Immature natural killer cell (primary cell): Measurements from ENCODE around the gene PGA5. TPM values are rescaled to one million over a fixed set of nuclear protein-coding genes. Genes with fewer than 3 reads are reported as not detected.
"Not testable (repeated sequence)": the region's sequence is repeated elsewhere in the genome, so short reads cannot be mapped to it uniquely, and the experiment has no call there.

Experiments used
- DNase-seq, 3 donors: peaks; one replicate each; pipeline ENCODE4 v3.0.0; 2022; ENCODE audit warnings: mixed read lengths in 1 of 3
- H3K27ac Mint-ChIP-seq, 6 donors: one replicate each; pipeline ENCODE4 v1.8.0; 2020; ENCODE audit warnings: mixed read lengths in 6 of 6, mild to moderate bottlenecking in 5 of 6, inconsistent platforms in 4 of 6, moderate library complexity in 3 of 6
- H3K27me3 Mint-ChIP-seq, 3 donors: one replicate each; pipeline ENCODE4 v1.8.0; 2020 to 2021; ENCODE audit warnings: low read depth in 3 of 3, mild to moderate bottlenecking in 3 of 3, mixed read lengths in 3 of 3, moderate library complexity in 3 of 3, inconsistent platforms in 1 of 3
- H3K36me3 Mint-ChIP-seq, 3 donors: one replicate each; pipeline ENCODE4 v1.8.0; 2020; ENCODE audit warnings: mixed read lengths in 3 of 3, inconsistent platforms in 2 of 3, mild to moderate bottlenecking in 2 of 3
- H3K4me1 Mint-ChIP-seq, 2 donors: one replicate each; pipeline ENCODE4 v1.8.0; 2020; ENCODE audit warnings: inconsistent platforms in 2 of 2, mild to moderate bottlenecking in 2 of 2, mixed read lengths in 2 of 2, moderate library complexity in 1 of 2
- H3K4me3 Mint-ChIP-seq, 5 donors: one replicate each; pipeline ENCODE4 v1.8.0; 2020; ENCODE audit warnings: mild to moderate bottlenecking in 5 of 5, mixed read lengths in 5 of 5, inconsistent platforms in 3 of 5, moderate library complexity in 3 of 5
- H3K9me3 Mint-ChIP-seq, 6 donors: one replicate each; pipeline ENCODE4 v1.8.0; 2020; ENCODE audit warnings: mild to moderate bottlenecking in 6 of 6, mixed read lengths in 6 of 6, inconsistent platforms in 4 of 6, moderate library complexity in 3 of 6
- polyA plus RNA-seq, 3 donors: library from polyadenylated mRNA; unstranded; fragments of 300-500 nt; fragmentation: Illumina TruSeq; gene quantifications; one replicate each; pipeline ENCODE4 v1.2.3, GENCODE V29; 2021

Gene PGA5
- polyA plus RNA-seq, 3 donors from 2014 or later: not detected

DNA sequence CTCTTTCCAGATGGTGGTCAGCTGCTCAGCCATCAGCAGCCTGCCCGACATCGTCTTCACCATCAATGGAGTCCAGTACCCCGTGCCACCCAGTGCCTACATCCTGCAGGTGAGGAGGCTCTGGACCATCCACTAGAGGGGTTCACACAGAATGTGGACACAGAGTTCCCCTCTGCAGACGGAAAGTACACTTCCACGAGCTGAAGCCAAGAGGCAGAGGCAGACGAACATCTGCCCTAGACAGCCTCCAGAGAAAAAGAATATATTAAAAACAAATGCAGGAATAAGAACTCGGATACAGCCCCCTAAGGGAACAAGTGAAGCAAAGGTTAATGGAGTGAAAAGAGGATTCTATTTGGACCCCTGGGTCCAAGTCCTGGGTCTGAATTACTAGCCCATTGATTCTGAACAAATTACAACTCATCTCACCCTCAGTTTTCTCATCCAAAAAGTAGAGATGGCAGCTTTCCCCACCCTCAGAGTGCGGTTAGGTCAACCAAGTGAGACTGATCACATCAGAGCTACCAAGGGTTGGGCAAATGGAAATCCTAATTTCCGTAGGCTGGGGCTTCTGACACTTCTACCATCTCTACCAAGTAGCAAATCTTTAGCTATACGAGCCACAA is 29.5 kb upstream of the PGA5 start:
- not testable (repeated sequence) for H3K4me1 Mint-ChIP-seq, H3K27ac Mint-ChIP-seq, H3K4me3 Mint-ChIP-seq, H3K27me3 Mint-ChIP-seq, H3K9me3 Mint-ChIP-seq, H3K36me3 Mint-ChIP-seq, DNase-seq

DNA sequence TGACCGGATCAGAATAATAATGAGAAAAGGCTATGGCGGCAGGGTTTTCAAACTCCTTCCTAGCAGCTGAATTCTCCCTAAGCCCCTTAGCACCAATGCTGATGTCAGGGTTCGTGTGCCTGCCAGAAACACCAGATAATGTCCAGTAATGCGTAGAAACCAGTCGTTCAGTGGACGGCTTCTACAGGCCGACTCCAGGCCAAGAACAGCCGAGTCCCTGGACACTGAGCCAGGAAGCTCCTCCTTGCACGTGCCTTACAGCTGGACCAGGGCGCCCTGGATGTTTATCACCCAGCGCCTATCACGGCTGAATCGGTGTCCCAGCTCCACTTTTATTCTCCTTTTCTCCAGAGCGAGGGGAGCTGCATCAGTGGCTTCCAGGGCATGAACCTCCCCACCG is 28.8 kb upstream of the PGA5 start:
- not testable (repeated sequence) for H3K27me3 Mint-ChIP-seq, H3K4me3 Mint-ChIP-seq, H3K4me1 Mint-ChIP-seq, DNase-seq, H3K9me3 Mint-ChIP-seq, H3K27ac Mint-ChIP-seq, H3K36me3 Mint-ChIP-seq

DNA sequence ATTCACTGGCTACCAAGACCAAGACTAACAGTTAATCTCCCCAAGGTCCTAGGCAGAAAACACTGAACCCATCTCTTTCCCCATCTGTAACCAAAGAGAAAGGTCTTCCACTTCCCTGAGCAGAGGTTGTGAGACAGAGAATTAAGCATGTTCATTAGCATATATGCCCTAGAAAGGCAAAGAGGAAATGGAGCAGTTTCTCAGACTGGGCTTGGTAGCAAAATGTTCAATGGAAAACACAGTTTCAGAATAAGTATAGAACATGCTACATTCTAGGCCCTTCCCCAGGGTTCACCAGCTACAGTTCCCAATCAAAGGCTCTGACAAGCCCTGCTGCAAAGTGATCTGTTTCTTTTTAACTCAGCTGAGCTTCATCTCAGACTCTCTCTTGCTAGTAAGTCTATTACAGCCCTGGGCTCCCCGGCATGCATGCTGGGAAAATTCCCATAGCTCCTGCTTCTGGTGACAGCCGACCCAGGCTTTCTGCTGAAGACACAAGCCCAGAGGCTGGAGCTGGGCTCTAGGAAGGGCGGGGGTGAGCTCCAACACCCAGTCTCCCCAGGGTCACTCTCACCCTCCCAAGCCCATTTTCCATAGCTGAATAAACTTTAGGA is 27.2 kb upstream of the PGA5 start:
- H3K4me3 Mint-ChIP-seq, H3K27me3 Mint-ChIP-seq: not testable (repeated sequence)

DNA sequence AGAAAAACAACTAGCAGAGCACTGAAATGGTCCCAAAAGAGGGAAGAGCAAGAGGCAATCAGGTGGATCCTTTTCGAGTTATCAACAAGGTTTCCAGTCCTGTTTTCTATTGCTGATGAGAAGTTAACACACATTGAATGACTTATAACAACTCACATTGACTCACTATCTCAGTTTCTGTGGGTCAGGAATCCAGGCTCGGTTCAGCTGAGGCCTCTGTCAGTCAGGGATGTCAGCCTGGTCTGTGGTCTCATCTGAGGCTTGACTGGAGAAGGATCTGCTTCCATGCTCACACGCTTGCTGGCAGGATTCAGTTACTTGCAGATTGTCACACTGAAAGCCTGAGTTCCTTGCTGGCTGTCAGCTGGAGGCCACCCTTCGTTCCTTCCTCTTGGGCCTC is 22.7 kb upstream of the PGA5 start:
- H3K27ac Mint-ChIP-seq, DNase-seq, H3K4me1 Mint-ChIP-seq, H3K36me3 Mint-ChIP-seq, H3K9me3 Mint-ChIP-seq, H3K27me3 Mint-ChIP-seq, H3K4me3 Mint-ChIP-seq: not testable (repeated sequence)

More for the DNA sequence above, 27.2 kb upstream of the PGA5 start:
- H3K36me3 Mint-ChIP-seq, H3K27ac Mint-ChIP-seq, H3K4me1 Mint-ChIP-seq, H3K9me3 Mint-ChIP-seq, DNase-seq: not testable (repeated sequence)

DNA sequence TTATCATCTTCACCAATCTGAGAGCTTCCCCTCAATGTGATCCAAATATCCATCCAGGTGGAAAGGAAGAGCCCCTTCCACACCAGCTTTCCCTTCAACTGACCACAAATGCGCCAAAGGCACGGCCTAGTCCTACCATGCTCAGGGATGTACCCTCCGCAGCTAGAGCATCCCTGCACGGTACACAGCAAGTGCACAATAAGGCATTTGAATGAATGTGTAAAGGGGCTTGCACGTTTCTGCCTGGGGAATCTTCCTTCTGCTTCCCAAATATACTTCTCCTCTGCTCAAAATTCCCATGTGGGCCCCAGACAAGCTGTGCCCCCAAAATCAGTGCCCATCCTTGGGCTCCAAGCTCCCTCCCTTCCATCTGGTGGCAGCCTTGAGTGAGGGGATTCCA is 22.0 kb upstream of the PGA5 start:
- not testable (repeated sequence) for H3K9me3 Mint-ChIP-seq, H3K27ac Mint-ChIP-seq, H3K4me3 Mint-ChIP-seq, H3K4me1 Mint-ChIP-seq, H3K27me3 Mint-ChIP-seq, DNase-seq, H3K36me3 Mint-ChIP-seq

DNA sequence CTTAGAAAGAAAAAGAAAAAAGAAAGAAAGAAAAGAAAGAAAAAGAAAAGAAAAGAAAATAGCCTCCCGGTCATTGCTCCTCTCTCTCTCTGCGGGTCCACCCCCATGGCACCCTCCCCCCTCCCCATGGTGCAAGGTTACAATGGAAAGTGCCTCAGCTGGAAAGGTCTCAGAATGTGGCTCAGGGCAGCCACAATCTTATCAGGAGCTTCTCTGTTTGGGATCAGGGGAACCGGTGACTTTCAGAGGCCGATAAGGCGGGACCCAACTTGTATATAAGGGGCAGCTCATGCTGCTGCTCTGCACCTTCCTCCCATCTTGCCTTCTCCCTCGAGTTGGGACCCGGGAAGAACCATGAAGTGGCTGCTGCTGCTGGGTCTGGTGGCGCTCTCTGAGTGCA is 18.9 kb upstream of the PGA5 start, which contains the start of gene PGA4:
PGA4 (plus strand) TSS at position 301 of the 400 bp plus-strand sequence; CDS start at position 355, 54 bp downstream.
- not testable (repeated sequence) for H3K4me3 Mint-ChIP-seq

DNA sequence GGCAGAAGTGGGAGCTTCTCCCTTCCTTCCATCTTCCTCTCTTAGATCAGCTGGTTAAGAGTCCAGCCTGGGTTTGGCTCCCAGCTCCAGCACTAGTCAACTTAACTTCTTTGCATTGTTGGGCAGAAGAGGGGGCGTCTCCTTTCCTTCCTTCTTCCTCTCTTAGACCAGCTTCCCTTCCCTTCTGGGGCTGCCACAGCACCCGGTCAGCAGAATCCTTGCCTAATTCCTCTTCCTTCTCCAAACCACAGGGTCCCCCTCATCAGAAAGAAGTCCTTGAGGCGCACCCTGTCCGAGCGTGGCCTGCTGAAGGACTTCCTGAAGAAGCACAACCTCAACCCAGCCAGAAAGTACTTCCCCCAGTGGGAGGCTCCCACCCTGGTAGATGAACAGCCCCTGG is 18.3 kb upstream of the PGA5 start:
- H3K36me3 Mint-ChIP-seq: not testable (repeated sequence)

More for the DNA sequence above, 18.9 kb upstream of the PGA5 start, which contains the start of gene PGA4:
- not testable (repeated sequence) for H3K27ac Mint-ChIP-seq, H3K36me3 Mint-ChIP-seq, DNase-seq, H3K9me3 Mint-ChIP-seq, H3K27me3 Mint-ChIP-seq, H3K4me1 Mint-ChIP-seq

DNA sequence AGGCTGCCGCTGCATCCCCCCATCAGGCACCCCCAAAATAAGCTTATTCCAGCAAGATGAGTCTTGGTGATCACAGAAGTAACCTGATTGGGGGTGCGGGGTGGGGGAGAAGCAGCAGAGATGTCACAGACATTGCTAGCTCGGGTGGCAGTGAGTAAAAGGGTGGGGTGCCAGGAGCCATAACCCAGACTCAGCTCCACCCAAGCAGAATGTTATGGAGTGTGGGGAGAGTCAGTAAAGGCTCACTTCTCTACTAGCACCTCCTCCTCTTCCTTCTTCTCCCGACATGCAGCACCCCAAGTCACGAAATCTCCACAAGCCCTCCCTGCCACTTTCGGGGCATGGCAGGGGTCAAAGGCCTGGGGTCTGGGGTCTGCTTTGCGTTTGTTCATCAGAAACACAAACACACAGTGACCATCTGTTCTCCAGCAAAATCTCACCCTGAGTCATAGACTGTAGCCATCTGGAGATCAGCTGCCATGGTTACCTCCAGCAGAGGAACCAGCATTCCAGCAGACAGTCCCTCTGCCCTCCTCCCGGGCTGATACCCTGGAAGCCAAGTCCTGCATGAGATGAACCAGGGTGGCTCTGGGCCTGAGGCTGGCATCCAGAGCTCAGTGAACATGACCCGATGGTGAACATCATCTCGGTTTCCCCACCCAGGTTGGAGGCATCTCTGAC is 14.4 kb upstream of the PGA5 start:
- not testable (repeated sequence) for H3K27ac Mint-ChIP-seq, H3K4me1 Mint-ChIP-seq, DNase-seq, H3K4me3 Mint-ChIP-seq, H3K36me3 Mint-ChIP-seq, H3K9me3 Mint-ChIP-seq, H3K27me3 Mint-ChIP-seq

More for the DNA sequence above, 18.3 kb upstream of the PGA5 start:
- DNase-seq, H3K27me3 Mint-ChIP-seq, H3K4me1 Mint-ChIP-seq, H3K9me3 Mint-ChIP-seq, H3K4me3 Mint-ChIP-seq, H3K27ac Mint-ChIP-seq: not testable (repeated sequence)

DNA sequence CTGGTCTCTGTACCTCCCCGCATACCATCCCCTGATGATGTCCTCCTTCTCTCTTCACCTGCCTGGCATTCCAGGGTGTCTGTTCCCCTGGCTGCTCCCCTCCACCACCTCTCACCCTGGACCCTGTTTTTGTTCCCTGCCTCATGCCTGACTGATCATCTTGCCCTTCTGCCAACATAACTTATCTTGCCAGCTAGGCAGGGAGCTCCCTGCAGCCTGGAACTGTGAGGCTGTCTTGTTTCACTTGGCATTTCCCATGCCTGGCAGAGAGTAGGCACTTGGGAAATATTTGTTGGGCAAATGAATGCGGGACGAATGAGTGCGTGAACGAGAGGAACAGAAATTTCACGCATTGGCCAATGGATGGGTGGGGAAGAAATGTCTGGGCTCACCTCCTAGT is 11.5 kb upstream of the PGA5 start:
- H3K36me3 Mint-ChIP-seq, H3K27ac Mint-ChIP-seq, H3K27me3 Mint-ChIP-seq, DNase-seq, H3K9me3 Mint-ChIP-seq, H3K4me1 Mint-ChIP-seq, H3K4me3 Mint-ChIP-seq: not testable (repeated sequence)

DNA sequence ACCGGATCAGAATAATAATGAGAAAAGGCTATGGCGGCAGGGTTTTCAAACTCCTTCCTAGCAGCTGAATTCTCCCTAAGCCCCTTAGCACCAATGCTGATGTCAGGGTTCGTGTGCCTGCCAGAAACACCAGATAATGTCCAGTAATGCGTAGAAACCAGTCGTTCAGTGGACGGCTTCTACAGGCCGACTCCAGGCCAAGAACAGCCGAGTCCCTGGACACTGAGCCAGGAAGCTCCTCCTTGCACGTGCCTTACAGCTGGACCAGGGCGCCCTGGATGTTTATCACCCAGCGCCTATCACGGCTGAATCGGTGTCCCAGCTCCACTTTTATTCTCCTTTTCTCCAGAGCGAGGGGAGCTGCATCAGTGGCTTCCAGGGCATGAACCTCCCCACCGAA is 9.9 kb upstream of the PGA5 start:
- not testable (repeated sequence) for H3K27ac Mint-ChIP-seq, H3K4me3 Mint-ChIP-seq, H3K9me3 Mint-ChIP-seq, DNase-seq, H3K27me3 Mint-ChIP-seq, H3K4me1 Mint-ChIP-seq, H3K36me3 Mint-ChIP-seq

DNA sequence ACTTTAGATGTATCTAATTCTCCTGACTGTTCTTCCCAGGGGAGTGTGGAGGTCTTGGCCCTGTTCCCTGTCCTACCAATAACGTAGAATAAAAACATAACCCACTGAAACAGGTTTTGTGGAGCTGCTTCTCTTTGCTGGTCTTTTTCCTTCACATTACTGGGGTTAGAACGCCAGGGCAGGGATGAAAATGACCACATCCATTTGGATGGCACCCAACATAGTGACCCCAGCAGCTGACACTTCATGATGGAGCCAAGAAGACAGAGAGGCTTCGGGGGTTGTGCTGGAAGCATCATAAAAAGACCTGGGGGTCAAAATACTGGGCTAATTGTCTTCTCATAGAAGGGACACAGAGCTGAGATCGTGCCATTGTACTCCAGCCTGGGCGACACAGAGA is 9.4 kb upstream of the PGA5 start:
- H3K27me3 Mint-ChIP-seq, H3K9me3 Mint-ChIP-seq, H3K27ac Mint-ChIP-seq, H3K4me1 Mint-ChIP-seq, DNase-seq, H3K4me3 Mint-ChIP-seq, H3K36me3 Mint-ChIP-seq: not testable (repeated sequence)

DNA sequence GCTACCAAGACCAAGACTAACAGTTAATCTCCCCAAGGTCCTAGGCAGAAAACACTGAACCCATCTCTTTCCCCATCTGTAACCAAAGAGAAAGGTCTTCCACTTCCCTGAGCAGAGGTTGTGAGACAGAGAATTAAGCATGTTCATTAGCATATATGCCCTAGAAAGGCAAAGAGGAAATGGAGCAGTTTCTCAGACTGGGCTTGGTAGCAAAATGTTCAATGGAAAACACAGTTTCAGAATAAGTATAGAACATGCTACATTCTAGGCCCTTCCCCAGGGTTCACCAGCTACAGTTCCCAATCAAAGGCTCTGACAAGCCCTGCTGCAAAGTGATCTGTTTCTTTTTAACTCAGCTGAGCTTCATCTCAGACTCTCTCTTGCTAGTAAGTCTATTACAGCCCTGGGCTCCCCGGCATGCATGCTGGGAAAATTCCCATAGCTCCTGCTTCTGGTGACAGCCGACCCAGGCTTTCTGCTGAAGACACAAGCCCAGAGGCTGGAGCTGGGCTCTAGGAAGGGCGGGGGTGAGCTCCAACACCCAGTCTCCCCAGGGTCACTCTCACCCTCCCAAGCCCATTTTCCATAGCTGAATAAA is 8.3 kb upstream of the PGA5 start:
- H3K4me1 Mint-ChIP-seq, DNase-seq, H3K4me3 Mint-ChIP-seq, H3K36me3 Mint-ChIP-seq, H3K27me3 Mint-ChIP-seq, H3K27ac Mint-ChIP-seq, H3K9me3 Mint-ChIP-seq: not testable (repeated sequence)

DNA sequence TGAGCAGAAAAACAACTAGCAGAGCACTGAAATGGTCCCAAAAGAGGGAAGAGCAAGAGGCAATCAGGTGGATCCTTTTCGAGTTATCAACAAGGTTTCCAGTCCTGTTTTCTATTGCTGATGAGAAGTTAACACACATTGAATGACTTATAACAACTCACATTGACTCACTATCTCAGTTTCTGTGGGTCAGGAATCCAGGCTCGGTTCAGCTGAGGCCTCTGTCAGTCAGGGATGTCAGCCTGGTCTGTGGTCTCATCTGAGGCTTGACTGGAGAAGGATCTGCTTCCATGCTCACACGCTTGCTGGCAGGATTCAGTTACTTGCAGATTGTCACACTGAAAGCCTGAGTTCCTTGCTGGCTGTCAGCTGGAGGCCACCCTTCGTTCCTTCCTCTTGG is 3.8 kb upstream of the PGA5 start:
- H3K4me1 Mint-ChIP-seq, DNase-seq, H3K4me3 Mint-ChIP-seq, H3K9me3 Mint-ChIP-seq, H3K27me3 Mint-ChIP-seq, H3K36me3 Mint-ChIP-seq, H3K27ac Mint-ChIP-seq: not testable (repeated sequence)

DNA sequence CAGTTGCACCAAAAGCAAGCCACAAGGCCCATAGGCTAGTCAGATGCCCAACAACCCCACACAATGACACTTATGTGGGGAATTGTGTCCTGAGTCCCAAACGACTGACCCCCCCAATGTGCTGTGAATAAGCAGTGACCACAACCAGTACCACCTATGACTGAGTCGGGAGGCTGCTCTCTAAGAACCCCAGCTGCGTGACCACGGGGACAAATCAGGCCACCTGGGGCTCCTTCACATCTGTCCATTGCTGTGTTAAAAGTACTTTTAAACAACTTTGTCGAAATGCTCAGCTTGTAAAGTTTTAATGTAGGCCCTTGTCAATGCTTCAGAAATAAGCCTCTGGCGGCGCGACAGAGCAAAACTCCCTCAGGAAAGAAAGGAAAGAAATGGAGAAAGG is 687 bp upstream of the PGA5 start:
- not testable (repeated sequence) for DNase-seq, H3K9me3 Mint-ChIP-seq, H3K4me1 Mint-ChIP-seq, H3K36me3 Mint-ChIP-seq, H3K4me3 Mint-ChIP-seq, H3K27me3 Mint-ChIP-seq, H3K27ac Mint-ChIP-seq

DNA sequence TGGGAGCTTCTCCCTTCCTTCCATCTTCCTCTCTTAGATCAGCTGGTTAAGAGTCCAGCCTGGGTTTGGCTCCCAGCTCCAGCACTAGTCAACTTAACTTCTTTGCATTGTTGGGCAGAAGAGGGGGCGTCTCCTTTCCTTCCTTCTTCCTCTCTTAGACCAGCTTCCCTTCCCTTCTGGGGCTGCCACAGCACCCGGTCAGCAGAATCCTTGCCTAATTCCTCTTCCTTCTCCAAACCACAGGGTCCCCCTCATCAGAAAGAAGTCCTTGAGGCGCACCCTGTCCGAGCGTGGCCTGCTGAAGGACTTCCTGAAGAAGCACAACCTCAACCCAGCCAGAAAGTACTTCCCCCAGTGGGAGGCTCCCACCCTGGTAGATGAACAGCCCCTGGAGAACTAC is 551 bp downstream of the PGA5 start:
- H3K9me3 Mint-ChIP-seq, H3K4me3 Mint-ChIP-seq, H3K4me1 Mint-ChIP-seq, H3K27me3 Mint-ChIP-seq, DNase-seq, H3K27ac Mint-ChIP-seq, H3K36me3 Mint-ChIP-seq: not testable (repeated sequence)
